Stomach (tissue), 9 donors: ENCODE data around the gene CNTN5. TPM values are rescaled to one million over a fixed set of nuclear protein-coding genes. Genes with fewer than 3 reads are reported as not detected.

Experiments
- DNase-seq, 2 donors: peaks; one replicate each; pipeline versions ENCODE4 v3.0.0 to v3.0.0-alpha.2; 2013 to 2019
- H3K27ac ChIP-seq, 5 donors: fragments of 200-600 bp in 4 of 5; sonication (generic) in 4 of 5; one replicate each; pipeline ENCODE4 v1.5.1; 2013 to 2019; ENCODE audit warnings: mild to moderate bottlenecking in 1 of 5, moderate library complexity in 1 of 5
- H3K27me3 ChIP-seq, 3 donors: fragments of 200-600 bp; sonication (generic); one replicate each; pipeline ENCODE4 v1.5.1; 2017 to 2019; ENCODE audit warnings: mixed run types in 1 of 3
- H3K36me3 ChIP-seq, 4 donors: fragments of 200-600 bp; sonication (generic); 1 replicate in 3 of 4; 2 replicates in 1 of 4; pipeline ENCODE4 v1.5.1; 2016 to 2019
- H3K4me1 ChIP-seq, 4 donors: fragments of 200-600 bp; sonication (generic); one replicate each; pipeline ENCODE4 v1.5.1; 2016 to 2019
- H3K4me3 ChIP-seq, 4 donors: fragments of 200-600 bp; sonication (generic) in 3 of 4; one replicate each; pipeline ENCODE4 v1.5.1; 2016 to 2019; ENCODE audit warnings: mild to moderate bottlenecking in 1 of 4
- H3K9me3 ChIP-seq, 4 donors: fragments of 200-600 bp; sonication (generic); one replicate each; pipeline ENCODE4 v1.5.1; 2016 to 2019
- CTCF ChIP-seq, 7 experiments: fragments of 450-650 bp in 4 of 7; fragments of 200-600 bp in 3 of 7; sonication (generic) in 3 of 7; IDR thresholded peaks; one replicate each; pipeline ENCODE4 v1.5.1; 2016 to 2019; ENCODE audit warnings: antibody characterized with exemption in 7 of 7, control low read depth in 2 of 7, mild to moderate bottlenecking in 1 of 7
- EP300 ChIP-seq: sonication (generic); formaldehyde crosslinking; IDR thresholded peaks from one replicate; pipeline ENCODE4 v1.6.1; 2017; ENCODE audit warnings: antibody characterized with exemption
- POLR2A ChIP-seq, 4 donors: fragments of 450-650 bp; IDR thresholded peaks; one replicate each; pipeline ENCODE4 v1.6.1; 2016; ENCODE audit warnings: antibody characterized with exemption in 4 of 4, control low read depth in 2 of 4, mild to moderate bottlenecking in 1 of 4, moderate library complexity in 1 of 4
- POLR2AphosphoS5 ChIP-seq, 3 donors: sonication (generic); formaldehyde crosslinking; IDR thresholded peaks; one replicate each; pipeline ENCODE4 v1.6.1; 2016; ENCODE audit warnings: antibody characterized with exemption in 3 of 3
- WGBS, 5 donors: extraction: QIAGEN DNeasy Blood & Tissue Kit in 3 of 5; methylation state at CpG; one replicate each; pipeline versions ENCODE4 v1.1.5 to v1.1.7; 2013 to 2018; 5-methylcytosine and 5-hydroxymethylcytosine counted together
- intact Hi-C: fragments of 100-400 bp; cut with DNase I; formaldehyde crosslinking; loops from one replicate; pipeline ENCODE4 v1.15.1; 2023; ENCODE audit warnings: low total_unique reads
- polyA plus RNA-seq, 3 donors: library from polyadenylated mRNA; stranded (reverse); fragments of 200-250 nt; gene quantifications; one replicate each; pipeline ENCODE4 v1.2.3, GENCODE V29; 2013
- total RNA-seq, 5 donors: library from RNA; depleted of rRNA; stranded (reverse); fragments of >200 nt; gene quantifications; one replicate each; pipeline versions ENCODE4 v1.1.0 to v1.2.3, GENCODE V29; 2014 to 2016
- donor health status: healthy with polysubstance abuse.
- donor health status: Bipolar disorder and iron deficiency.
- donor health status: healthy.

The CNTN5 gene
- total and polyA plus RNA-seq, 8 donors: 0.05 to 9.9 TPM; not detected in 6

GRCh38 chr11:99593197-99593596 lies 572.4 kb downstream of the CNTN5 start:
- Histone ChIP-seq H3K36me3 (no peaks in the 10 kb centered on the region), H3K27ac (no peak overlapping the region), H3K4me3 (no peak overlapping the region), H3K9me3 (no peaks in the 10 kb centered on the region), H3K27me3 (no peaks in the 10 kb centered on the region), H3K4me1 (no peaks in the 10 kb centered on the region)
- no peak for TF ChIP-seq POLR2A (IDR thresholded peaks at IDR 0.05)
- no peak for TF ChIP-seq EP300
- TF ChIP-seq CTCF (IDR thresholded peaks at IDR 0.05): no peak
- no peak for TF ChIP-seq POLR2AphosphoS5 (IDR thresholded peaks at IDR 0.05)
- WGBS, 5 donors: 29 to 62% (median 58%) methylated on average over 1 of the region's 1 CpG
- no peak for DNase-seq
- intact Hi-C loops: no loop called here

- no peaks in the 10 kb centered on the region for H3K36me3 ChIP-seq
- peaks cover 0 to 4% (median 0%) of the 10 kb centered on the region in 4 donors for H3K9me3 ChIP-seq
- intact Hi-C loops: no loop called here
- no peak overlapping the region for H3K4me3 ChIP-seq
- H3K4me1 ChIP-seq: no peaks in the 10 kb centered on the region
- H3K27ac ChIP-seq: no peak overlapping the region
- WGBS, 5 donors: 43 to 58% (median 51%) methylated on average over 1 of the region's 1 CpG
- no peak for DNase-seq
- no peaks in the 10 kb centered on the region for H3K27me3 ChIP-seq
- TF ChIP-seq EP300 (no peak), CTCF (IDR thresholded peaks at IDR 0.05) (no peak), POLR2AphosphoS5 (IDR thresholded peaks at IDR 0.05) (no peak)
Measured at GRCh38 chr11:99601179-99601578, 580.4 kb downstream of the CNTN5 start.

- no peak overlapping the region for H3K27ac ChIP-seq
- no peaks in the 10 kb centered on the region for H3K9me3 ChIP-seq
- no peaks in the 10 kb centered on the region for H3K36me3 ChIP-seq
- WGBS, 5 donors: 57 to 61% (median 60%) methylated on average over 3 of the region's 3 CpGs
- H3K4me1 ChIP-seq: no peaks in the 10 kb centered on the region
- intact Hi-C loops: no loop called here
- H3K4me3 ChIP-seq: no peak overlapping the region
- no peaks in the 10 kb centered on the region for H3K27me3 ChIP-seq
- no peak for DNase-seq
- TF ChIP-seq POLR2A (IDR thresholded peaks at IDR 0.05) (no peak), EP300 (no peak), CTCF (IDR thresholded peaks at IDR 0.05) (no peak), POLR2AphosphoS5 (IDR thresholded peaks at IDR 0.05) (no peak)
Measured at GRCh38 chr11:99614352-99614751, 593.6 kb downstream of the CNTN5 start.

GRCh38 chr11:99630629-99631028 lies 609.9 kb downstream of the CNTN5 start:
- H3K9me3 ChIP-seq: no peaks in the 10 kb centered on the region
- H3K27me3 ChIP-seq: no peaks in the 10 kb centered on the region
- WGBS, 5 donors: 71 to 86% (median 77%) methylated on average over 5 of the region's 5 CpGs
- H3K4me1 ChIP-seq: no peaks in the 10 kb centered on the region
- H3K4me3 ChIP-seq: no peak overlapping the region
- intact Hi-C loops: no loop called here
- H3K36me3 ChIP-seq: no peaks in the 10 kb centered on the region
- DNase-seq: no peak
- no peak overlapping the region for H3K27ac ChIP-seq
- TF ChIP-seq POLR2AphosphoS5 (IDR thresholded peaks at IDR 0.05) (no peak), EP300 (no peak), CTCF (IDR thresholded peaks at IDR 0.05) (no peak), POLR2A (IDR thresholded peaks at IDR 0.05) (no peak)
